ENCODE results near the gene SYAP1.
"Not testable (repeated sequence)": the region's sequence is repeated elsewhere in the genome, so short reads cannot be mapped to it uniquely, and the experiment has no call there.

SYAP1 gene, protein sequence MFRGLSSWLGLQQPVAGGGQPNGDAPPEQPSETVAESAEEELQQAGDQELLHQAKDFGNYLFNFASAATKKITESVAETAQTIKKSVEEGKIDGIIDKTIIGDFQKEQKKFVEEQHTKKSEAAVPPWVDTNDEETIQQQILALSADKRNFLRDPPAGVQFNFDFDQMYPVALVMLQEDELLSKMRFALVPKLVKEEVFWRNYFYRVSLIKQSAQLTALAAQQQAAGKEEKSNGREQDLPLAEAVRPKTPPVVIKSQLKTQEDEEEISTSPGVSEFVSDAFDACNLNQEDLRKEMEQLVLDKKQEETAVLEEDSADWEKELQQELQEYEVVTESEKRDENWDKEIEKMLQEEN

DNA sequence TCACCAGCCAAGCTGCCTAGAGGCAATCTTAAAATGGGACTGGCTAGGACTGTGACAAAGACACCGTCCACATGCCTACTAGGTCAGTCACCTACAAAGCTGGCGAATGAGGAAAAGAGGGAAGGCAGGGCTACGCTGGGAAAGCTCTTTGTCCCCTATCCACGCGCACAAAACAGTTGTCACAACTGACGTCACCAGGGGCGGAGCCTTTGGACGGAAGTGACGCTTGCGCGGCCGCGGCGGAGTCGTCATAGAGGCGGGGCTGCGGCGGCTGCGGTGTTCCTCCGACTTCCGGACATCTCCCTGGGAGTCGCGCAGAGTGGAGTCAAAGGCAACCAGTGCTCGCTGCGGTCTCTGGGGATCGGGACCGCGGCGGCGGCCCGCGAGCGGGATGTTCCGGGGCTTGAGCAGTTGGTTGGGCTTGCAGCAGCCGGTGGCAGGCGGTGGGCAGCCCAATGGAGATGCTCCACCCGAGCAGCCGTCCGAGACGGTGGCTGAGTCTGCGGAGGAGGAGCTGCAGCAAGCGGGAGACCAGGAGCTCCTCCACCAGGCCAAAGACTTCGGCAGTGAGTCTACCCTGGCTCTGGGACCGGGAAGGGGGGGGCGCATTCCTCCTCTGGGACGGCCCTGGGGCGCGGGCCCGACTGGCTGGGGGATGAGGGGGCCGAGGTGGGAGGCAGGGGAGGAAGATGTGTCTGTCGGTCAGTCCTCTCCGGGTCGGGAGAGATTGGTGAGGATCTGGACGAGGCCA is at the start of gene SYAP1:
Gene SYAP1 (plus strand): TSS at position 279 of the 751 bp plus-strand sequence. CDS start 113 bp downstream, at position 392.
- DNase-seq, result peak; percentile 98

DNA sequence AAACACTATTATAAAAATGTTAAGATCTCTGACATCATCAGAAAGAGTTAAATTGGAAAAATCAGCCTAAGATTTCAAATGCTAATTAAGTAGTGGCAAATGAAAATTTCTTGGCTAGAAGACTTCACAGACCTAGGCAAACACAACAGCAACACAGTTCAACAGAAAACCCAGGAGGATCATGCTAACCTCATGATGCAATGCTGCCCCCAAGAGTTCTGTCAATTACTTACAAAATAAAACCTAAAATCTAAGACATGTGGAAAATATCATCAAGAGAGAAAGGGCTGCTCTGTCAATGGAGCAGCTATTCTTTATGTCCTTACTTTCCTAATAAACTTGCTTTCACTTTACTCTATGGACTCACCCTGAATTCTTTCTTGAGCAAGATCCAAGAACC is 48.4 kb upstream of the SYAP1 start:
- DNase-seq, result peak; percentile 56

DNA sequence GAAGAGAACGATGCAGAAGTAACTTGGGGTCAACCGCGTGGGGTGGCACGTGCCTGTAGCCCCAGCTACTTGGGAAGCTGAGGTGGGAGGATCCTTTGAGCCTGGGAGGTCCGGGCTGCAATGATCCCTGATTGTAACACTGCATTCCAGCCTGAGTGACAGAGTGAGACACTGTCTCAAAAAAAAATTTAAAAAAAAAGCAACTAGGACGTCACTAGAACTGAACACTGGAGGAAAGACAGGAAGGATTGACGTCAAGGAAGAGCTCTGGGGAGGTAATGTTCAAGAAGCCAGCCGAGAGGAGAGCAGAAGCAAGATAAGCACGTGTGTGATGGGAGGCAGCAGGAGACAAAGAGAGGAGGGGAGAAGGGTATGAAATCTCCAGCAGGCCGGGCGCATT is 40.7 kb upstream of the SYAP1 start:
- DNase-seq, result no peak

DNA sequence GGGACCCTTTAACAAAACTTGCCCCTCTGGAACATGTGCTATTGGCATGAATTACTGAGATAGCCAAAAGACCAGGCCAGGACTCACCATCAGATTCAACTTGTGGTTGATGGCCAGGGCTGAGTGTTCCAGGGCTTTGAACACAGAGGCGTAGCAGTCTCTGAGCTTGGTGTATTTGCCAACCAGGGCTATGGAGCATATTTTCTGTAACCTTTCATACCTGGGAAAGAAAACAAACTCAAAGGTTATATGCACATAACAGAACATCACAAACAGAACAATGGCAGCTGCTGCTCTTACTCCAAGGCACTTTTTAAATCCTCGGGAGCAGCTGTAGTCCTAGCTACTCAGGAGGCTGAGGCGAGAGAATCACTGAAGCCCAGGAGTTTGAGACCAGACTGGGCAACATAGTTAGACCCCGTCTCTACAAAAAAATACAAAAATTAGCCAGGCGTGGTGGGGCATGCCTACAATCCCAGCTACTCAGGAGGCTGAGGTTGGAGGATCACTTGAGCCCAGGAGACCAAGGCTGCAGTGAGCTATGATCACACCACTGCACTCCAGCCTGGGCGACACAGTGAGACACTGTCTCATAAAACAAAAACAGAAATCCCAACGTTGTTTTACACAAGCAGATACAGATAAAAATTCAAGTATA is 36.3 kb upstream of the SYAP1 start:
- no peak for DNase-seq

DNA sequence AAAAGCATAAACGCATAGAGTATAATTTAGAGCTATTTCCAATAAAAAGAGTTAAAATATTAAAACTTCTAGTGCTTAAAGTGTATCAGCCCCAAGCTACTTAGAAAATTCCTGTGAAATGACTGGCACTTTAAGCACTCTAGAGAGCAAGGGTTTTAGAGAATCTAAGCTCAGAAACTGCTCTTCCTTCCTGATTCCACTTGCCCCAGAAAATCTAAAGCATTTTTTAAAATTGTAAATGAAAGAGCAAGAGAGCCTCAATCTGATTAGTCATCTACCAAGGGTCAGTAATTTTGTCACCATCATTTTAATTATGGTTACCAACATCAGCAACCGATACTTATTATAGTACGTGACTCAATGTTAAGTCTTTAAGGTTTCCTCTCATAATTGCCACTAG is 31.9 kb upstream of the SYAP1 start:
- no peak for DNase-seq

DNA sequence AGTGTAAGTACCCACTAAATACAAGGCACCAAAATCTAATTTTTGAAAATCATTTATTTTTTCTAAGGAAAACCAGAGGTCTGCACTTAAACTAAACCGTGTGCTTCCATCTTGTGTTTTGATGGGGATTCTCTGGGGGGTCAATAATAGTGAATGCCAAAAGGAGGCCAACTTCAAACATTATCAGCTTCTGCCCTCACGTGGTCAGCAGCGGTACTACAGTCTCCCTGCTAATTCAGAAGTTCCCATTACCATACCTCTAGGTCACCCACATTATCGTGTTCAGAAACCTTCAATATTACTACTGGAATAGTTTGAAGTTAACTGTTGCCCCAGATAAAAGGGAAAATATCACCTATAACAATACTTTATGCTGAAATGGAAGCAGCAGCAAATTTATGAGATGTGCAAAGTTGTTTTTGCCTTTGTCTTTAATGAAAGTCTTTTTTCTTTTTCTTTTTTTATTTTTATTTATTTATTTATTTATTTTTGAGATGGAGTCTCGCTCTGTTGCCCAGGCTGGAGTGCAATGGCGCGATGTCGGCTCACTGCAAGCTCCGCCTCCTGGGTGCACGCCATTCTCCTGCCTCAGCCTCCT is 24.2 kb upstream of the SYAP1 start:
- peak; percentile 71 for DNase-seq

DNA sequence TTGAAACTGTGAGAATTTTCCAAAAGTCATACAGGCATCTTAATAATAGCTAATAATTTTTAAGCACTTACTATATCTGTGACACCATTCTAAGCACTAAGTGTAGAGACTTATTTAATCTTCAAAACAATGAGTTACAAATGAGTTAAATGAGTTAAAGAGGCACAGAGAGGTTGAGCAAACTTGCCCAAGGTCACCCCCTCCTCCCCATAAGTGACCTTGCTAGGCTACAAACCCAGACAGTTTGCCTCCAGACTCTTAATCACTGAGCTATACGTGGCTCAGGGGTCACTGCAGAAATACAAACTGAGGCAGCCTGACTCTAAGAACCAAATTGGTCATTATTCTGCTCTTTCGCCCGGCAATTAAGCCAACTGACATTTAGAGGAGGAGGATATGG is 22.5 kb upstream of the SYAP1 start:
- no peak for DNase-seq

DNA sequence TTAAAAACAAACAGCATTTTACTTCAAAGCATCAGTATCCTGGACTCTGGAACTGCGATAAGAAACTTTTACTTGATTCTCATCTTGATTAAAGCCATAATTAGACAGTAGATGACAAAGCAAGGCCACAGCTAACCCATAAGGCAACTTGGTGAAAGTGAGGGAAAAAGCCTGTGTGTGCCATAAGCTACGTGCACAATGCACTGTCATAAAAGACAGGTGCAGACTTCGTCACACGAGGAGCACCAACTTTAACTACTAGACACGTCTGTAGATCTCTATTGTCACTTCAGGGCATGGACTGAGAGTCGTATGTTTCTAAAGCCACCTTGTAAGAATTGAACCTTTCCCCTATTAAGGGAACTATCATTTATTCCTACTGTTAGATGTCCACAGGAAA is 20.0 kb upstream of the SYAP1 start:
- no peak for DNase-seq

DNA sequence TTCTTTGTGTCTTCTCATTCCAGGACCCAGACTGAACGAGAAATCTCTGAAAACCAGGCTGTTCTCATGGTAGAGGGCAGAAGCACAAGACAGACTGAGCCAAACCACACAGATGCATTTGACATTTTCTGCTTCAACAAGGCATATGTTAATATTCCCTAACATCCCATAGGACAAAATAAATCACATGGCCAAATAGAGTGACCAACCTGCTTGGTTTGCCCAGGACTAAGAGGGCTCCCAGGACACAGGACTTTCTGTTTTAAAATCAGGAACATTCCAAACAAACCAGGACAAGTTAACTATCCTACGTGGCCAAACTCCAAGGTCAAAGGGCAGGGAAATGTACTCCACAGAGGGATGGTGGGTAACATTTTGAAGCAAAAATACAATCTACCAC is 18.7 kb upstream of the SYAP1 start:
- no peak for DNase-seq

DNA sequence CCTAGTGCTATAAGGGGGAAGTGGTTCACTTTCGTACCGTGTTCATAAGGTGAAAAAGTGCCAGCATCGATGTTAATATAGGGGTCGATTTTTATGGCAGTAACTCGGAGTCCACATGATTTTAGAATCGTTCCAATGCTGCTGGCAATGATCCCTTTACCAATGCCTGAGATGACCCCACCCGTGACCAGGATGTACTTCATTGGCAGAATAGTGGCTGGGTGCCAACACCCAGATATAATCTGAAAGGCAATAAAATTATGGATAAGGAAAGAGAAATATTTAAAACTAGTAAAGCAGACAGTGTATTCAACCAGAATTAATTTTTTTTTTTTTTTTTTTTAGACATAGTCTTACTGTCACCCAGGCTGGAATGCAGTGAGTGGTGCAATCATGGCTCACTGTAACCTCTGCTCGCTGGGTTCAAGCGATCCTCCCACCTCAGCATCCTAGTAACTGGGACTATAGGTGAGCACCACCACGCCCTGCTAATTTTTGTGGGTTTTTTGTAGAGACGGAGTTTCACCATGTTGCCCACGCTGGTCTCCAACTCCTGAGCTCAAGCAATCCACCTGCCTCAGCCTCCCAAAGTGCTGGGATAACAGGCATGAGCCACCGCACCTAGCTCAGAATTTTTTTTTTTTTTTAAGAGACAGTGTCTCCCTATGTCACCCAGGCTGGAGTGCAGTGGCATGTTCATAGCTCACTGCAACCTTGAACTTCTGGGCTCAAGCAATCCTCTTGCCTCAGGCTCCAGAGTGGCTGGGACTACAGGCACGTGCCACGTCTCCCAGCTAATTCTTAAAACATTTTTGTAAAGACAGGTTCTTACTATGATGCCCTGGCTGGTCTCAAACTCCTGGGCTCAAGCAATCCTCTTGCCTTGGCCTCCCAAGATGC is 16.5 kb upstream of the SYAP1 start:
- no peak for DNase-seq

DNA sequence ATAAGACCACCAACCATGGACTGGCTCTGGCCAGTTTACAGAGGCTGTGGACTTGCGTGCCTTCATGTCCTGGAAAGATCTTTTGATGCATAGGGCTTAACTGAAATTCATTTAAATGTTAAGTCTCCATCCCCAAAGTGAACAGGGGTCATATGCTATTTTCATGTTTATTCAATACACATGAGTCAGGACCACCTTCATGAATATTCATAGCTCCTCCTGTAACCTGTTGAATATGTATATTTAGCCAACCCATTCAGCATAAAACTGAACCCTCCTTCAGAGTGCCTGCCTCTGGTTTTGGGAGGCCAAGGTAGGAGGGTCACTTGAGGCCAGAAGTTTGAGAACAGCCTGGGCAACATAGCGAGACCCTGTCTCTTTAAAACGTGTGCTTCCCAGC is 14.0 kb upstream of the SYAP1 start:
- no peak for DNase-seq

DNA sequence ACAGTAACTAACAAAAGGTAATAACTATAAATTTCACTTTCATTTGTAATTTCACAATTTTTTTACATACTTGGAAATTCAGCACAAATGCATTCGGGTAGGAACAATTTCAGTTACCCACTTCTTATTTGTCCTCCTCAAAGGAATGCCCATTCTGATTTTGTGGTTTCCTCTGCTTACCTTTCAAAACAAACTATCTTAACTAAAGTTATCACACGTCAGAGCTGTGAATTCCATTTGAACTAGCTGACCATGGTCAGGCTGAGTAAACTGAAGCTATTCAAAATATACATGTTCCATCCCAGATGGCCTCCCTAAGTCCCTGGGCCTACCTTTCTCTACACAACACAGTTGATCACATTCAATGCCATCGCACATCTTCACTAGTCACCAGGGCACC is 11.4 kb upstream of the SYAP1 start:
- DNase-seq, result no peak

DNA sequence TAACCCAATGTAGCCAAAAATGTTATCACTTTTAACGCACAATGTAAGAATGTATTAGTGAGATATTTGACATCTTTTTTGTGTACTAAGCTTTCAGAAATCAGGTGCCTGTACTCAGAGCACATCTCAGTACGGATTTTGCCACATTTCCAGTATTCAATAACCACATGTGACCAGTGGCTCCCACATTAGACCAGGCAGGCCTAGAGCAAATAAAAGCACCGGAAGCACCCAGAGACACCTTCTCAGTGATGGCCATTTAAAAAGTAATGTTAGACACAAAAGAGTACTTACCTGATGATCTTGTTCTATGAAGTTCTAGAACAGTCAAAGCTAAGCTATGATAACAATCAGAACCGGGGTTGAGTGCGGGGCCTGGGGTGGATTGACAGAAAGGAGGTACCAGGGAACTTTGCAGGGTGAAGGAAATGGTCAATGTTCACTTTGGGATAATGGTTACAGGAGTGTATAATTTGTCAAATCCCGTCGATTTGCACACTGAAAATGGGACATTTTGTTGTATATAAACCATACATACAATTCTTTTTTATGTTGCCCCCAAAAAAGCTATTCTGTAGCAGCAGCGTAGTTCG is 8.1 kb upstream of the SYAP1 start:
- DNase-seq, result no peak

DNA sequence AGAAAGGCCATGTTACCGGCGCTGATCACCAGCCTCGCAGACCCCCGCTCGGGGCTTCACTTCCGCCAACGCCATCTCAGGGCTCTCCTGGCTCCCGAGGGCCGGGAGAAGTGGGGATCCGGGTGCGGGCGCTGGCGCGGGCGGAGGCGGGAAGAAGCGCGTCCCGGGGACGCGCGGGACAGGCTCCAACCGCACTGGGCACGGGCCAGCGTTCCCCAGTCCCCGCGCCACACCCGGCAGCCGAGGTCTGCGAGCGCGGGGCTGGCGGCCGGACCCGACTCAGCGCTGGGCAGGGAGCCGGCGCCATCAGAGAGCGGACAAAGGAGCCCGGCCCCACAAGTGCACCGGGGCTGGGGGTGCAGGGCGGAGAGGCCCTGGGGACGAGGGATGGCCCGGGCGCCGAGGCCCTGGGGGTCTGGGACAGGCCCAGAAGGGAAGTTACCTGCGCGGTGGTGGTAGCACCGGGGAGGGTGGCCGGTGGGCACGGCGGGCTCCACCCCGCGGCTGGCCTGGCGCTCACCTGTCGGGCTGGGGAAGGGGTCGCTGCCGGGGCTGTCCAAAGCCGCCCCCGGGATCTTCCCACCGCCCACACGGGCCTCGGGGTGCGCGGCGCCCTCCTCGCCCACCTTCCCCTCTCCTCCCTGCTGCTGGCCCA is 7.4 kb upstream of the SYAP1 start:
- DNase-seq, result peak; percentile 65

DNA sequence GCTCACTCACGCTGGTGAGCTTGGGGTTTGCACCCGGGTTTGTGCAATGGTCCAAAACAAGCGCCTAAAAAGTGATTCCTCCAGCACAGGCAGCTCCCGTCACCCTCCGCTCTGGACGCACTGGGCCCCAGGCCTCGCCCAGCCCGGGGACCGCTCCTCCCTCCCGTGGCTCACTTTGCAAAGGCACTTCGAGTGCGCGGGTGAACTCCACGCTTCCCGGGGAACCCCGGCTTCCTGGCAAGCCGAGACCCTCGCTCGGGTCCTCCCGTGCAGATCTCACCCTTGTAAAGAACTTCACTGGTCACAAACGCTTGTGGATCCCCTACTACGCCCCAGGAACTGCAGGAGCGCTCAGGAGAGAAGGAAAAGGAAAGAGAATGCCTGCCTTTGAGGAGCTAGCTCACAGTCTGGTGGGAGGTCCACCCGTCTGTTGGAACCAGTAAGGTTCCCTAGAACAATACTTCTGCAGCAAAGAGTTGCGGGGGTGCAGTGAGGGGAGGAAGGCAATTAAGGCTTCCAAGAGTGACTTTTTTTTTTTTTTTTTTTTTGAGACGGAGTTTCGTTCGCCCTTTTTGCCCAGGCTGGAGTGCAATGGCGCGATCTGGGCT is 6.8 kb upstream of the SYAP1 start, which contains the start of gene CTPS2:
Gene CTPS2 (minus strand): TSS at position 122 of the 608 bp plus-strand sequence. CDS start 9,767 bp downstream, outside the sequence.
- peak; percentile 84 for DNase-seq

DNA sequence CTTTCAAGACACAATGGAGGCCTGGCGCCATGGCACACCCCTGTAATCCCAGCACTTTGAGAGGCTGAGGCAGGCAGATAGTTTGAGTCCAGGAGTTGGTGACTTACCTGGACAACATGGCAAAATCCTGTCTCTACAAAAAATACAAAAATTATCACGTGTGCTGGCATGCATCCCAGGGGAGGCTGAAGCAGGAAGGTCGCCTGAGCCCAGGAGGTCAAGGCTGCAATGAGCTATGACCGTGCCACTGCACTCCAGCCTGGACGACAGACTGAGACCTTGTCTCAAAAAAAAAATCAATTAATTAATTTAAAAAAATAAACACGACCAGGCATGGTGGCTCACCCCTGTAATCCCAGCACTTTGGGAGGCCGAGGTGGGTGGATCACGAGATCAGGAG is 4.9 kb upstream of the SYAP1 start:
- DNase-seq, result no peak

DNA sequence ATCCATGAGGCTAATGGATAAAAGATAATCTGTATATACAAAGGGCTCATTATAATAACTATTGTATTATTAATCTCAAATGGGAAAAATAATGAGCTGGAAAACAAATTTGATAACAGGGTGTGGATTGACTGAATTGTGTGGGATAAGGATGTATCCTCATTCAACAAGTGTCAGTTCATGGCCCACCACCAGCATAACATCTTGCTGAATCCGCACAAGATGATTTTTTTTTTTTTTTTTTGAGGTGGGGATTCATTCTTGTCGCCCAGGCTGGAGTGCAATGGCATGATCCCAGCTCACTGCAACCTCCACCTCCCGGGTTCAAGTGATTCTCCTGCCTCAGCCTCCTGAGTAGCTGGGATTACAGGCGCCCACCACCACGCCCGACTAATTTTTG is 3.8 kb upstream of the SYAP1 start:
- not testable (repeated sequence) for DNase-seq

DNA sequence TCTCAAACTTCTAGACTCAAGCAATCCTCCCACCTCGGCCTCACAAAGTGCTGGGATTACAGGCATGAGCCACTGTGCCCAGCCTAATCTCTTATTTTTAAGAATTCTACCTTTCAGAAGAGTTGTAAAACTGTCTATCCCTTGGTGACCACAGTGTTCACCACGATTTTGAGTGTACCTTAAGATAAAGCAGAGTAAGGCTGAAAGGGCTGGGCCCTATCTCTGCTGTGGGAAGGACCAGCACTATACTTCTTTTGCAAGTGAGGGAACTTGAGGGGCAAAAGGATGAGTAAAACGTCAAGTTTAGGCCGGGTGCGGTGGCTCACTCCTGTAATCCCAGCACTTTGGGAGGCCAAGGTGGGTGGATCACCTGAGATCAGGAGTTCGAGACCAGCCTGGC is 3.0 kb upstream of the SYAP1 start:
- not testable (repeated sequence) for DNase-seq

DNA sequence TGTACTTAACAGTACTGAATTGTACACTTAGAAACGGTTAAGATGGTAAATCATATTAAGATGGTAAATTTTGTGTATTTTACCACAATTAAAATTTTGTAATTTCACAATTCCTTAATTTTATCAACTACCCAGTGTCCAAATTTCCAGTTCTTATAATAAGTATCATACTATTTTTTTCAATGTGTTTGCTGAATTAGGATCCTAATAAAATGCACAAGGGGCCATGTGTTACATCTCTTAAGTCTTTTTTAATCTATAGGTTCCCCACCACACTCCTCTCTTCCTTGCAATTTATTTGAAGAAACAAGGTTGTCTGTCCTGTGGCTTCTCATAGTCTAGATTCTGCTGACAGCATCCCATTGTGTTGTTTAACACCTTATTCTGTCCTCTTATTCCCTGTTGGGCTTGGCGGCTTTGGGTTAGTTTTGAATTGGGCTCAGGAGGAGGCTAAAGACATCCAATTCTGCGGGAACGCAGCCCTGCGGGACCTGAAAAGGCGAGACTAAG is 533 bp upstream of the SYAP1 start:
- no peak for DNase-seq

DNA sequence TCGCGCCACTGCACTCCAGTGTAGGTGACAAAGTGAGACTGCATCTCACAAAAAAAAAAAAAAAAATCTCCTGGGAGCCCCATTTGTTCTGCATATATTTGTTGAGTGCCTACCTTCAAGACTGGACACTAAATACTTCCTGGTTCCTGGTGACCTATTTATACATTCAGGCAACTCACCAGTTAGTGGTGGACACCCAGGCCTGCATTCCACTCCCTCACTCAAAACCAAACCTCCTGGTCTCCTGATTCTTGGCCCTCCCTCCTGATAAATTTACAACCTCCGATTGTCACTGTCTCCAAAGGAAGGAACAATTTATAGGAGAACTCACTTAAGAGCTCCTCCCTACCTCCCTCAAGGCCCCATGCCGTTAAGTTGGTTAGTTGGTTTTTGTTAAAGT is 3.1 kb downstream of the SYAP1 start:
- DNase-seq, result no peak

DNA sequence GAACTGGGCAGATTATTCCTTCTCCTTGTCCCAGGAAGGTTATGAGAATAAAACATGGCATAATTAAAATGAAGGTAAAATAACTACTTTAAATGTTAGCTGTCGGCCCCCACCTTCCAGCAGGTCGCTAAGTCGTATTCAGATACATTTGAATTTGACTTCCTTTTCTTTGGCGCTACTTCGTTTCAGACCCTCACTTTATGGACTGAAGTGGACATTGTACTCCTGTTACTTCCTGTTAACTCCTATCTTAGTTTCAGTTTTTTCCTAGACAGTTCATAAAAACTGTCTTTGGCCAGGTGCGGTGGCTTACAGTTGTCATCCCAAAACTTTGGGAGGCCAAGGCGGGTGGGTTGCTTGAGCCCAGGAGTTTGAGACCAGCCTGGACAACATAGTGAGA is 5.7 kb downstream of the SYAP1 start:
- no peak for DNase-seq
